C4-2B (cell line): ENCODE data around the gene ACSM3.

ENCODE experiments used
- H3K27ac ChIP-seq: fragments of 450-650 bp; 2 replicates; pipeline ENCODE4 v1.5.1; 2017
- CTCF ChIP-seq: fragments of 450-650 bp; conservative IDR thresholded peaks from 2 replicates; pipeline ENCODE4 v1.5.1; 2017; ENCODE audit warnings: mild to moderate bottlenecking
- ZFX ChIP-seq: fragments of 450-650 bp; IDR thresholded peaks from 2 replicates; pipeline ENCODE4 v1.6.1; 2017

Gene ACSM3

GRCh38 chr16:20826039-20826566 is 62.3 kb downstream of the ACSM3 start:
- TF ChIP-seq ZFX: no peak
- TF ChIP-seq CTCF: no peak
- H3K27ac ChIP-seq: no peak overlapping the region

- no peak for TF ChIP-seq ZFX
- no peak for TF ChIP-seq CTCF
- H3K27ac ChIP-seq: no peak overlapping the region
These were observed 65.7 kb downstream of the ACSM3 start for GRCh38 chr16:20829536-20829935.

GRCh38 chr16:20830372-20830771 is 66.6 kb downstream of the ACSM3 start:
- TF ChIP-seq CTCF (no peak), ZFX (no peak)

GRCh38 chr16:20833086-20833485 is 69.3 kb downstream of the ACSM3 start:
- no peak for TF ChIP-seq ZFX
- no peak for TF ChIP-seq CTCF
- no peak overlapping the region for H3K27ac ChIP-seq

More at GRCh38 chr16:20830372-20830771, 66.6 kb downstream of the ACSM3 start:
- no peak overlapping the region for H3K27ac ChIP-seq

- no peak overlapping the region for H3K27ac ChIP-seq
- no peak for TF ChIP-seq ZFX
- no peak for TF ChIP-seq CTCF
These were observed 74.4 kb downstream of the ACSM3 start for GRCh38 chr16:20838240-20838639.

- no peak for TF ChIP-seq ZFX
- TF ChIP-seq CTCF: no peak
- H3K27ac ChIP-seq: no peak overlapping the region
These were observed 75.7 kb downstream of the ACSM3 start for GRCh38 chr16:20839504-20839903.

- TF ChIP-seq CTCF (no peak), ZFX (no peak)
- H3K27ac ChIP-seq: no peak overlapping the region
These were observed 80.2 kb downstream of the ACSM3 start for GRCh38 chr16:20844054-20844453.
